HEK293 (cell line): ENCODE measurements around the gene SOHLH2.

Experiments used
- CTCF ChIA-PET: fragments of 350-600 bp; formaldehyde crosslinking; extraction: SDS; loops from one replicate; lab custom pipeline; 2021; ENCODE audit warnings: antibody characterized with exemption; lab: Yijun Ruan, JAX
- POLR2A ChIA-PET: fragments of 300-600 bp; formaldehyde crosslinking; extraction: SDS; loops from one replicate; lab custom pipeline; 2020; ENCODE audit warnings: antibody characterized with exemption, inconsistent platforms; lab: Yijun Ruan, JAX
- H3K27ac ChIP-seq: fragments of 200-500 bp; sonication (Bioruptor generic); 2 replicates; pipeline ENCODE4 v1.5.1; 2014; ENCODE audit warnings: low read depth, low read length, control low read depth, inconsistent platforms; ENCODE audit errors: extremely low read depth
- H3K36me3 ChIP-seq, 2 experiments: fragments of 200-500 bp in 1 of 2; sonication (Bioruptor generic) in 1 of 2; 1 replicate in 1 of 2; 2 replicates in 1 of 2; pipeline ENCODE4 v1.5.1; 2014 to 2017; ENCODE audit warnings: inconsistent platforms in 2 of 2, low read length in 2 of 2; ENCODE audit not compliant: control insufficient read depth in 2 of 2, insufficient read depth in 1 of 2
- H3K4me1 ChIP-seq: fragments of 200-500 bp; sonication (Bioruptor generic); 2 replicates; pipeline ENCODE4 v1.5.1; 2014; ENCODE audit warnings: mild to moderate bottlenecking, low read length, inconsistent platforms; ENCODE audit not compliant: control insufficient read depth, insufficient read depth
- H3K4me3 ChIP-seq: 2 replicates; pipeline ENCODE4 v1.5.1; 2011; ENCODE audit warnings: low read depth, mild to moderate bottlenecking, control low read depth, low read length, moderate library complexity
- H3K9me3 ChIP-seq: fragments of 200-500 bp; sonication (Bioruptor generic); 2 replicates; pipeline ENCODE4 v1.5.1; 2014; ENCODE audit warnings: low read depth, low read length, inconsistent platforms; ENCODE audit not compliant: control insufficient read depth, insufficient read depth
- EGR2 ChIP-seq: fragments of 450-650 bp; formaldehyde crosslinking; IDR thresholded peaks from 2 replicates; pipeline ENCODE4 v1.5.1; 2016; ENCODE audit warnings: low read depth, missing biosample characterization, missing genetic modification characterization
- IKZF3 ChIP-seq: fragments of 450-650 bp; IDR thresholded peaks from 2 replicates; pipeline ENCODE4 v1.5.0; 2018; ENCODE audit warnings: missing biosample characterization, mild to moderate bottlenecking, missing genetic modification characterization, moderate library complexity
- SP2 ChIP-seq: fragments of 450-650 bp; formaldehyde crosslinking; IDR thresholded peaks from 2 replicates; pipeline ENCODE4 v1.5.1; 2016; ENCODE audit warnings: missing biosample characterization, missing genetic modification characterization
- YY1 ChIP-seq: fragments of 450-650 bp; formaldehyde crosslinking; IDR thresholded peaks from 2 replicates; pipeline ENCODE4 v1.5.1; 2018; ENCODE audit warnings: missing biosample characterization, missing genetic modification characterization
- ZBTB1 ChIP-seq: fragments of 450-650 bp; formaldehyde crosslinking; IDR thresholded peaks from 2 replicates; pipeline ENCODE4 v1.5.1; 2016; ENCODE audit warnings: missing biosample characterization, missing genetic modification characterization
- ZFHX2 ChIP-seq: fragments of 450-650 bp; formaldehyde crosslinking; conservative IDR thresholded peaks from 2 replicates; pipeline ENCODE4 v1.5.1; 2016; ENCODE audit warnings: missing biosample characterization, missing genetic modification characterization
- ZNF10 ChIP-seq: fragments of 450-650 bp; formaldehyde crosslinking; IDR thresholded peaks from 2 replicates; pipeline ENCODE4 v1.5.1; 2017; ENCODE audit warnings: missing biosample characterization, missing genetic modification characterization
- ZNF121 ChIP-seq: fragments of 450-650 bp; formaldehyde crosslinking; IDR thresholded peaks from 2 replicates; pipeline ENCODE4 v1.5.1; 2016; ENCODE audit warnings: missing biosample characterization, missing genetic modification characterization
- ZNF138 ChIP-seq: fragments of 450-650 bp; formaldehyde crosslinking; IDR thresholded peaks from 2 replicates; pipeline ENCODE4 v1.5.1; 2016; ENCODE audit warnings: missing biosample characterization, missing genetic modification characterization, borderline replicate concordance
- ZNF16 ChIP-seq: fragments of 450-650 bp; formaldehyde crosslinking; IDR thresholded peaks from 2 replicates; pipeline ENCODE4 v1.5.1; 2016; ENCODE audit warnings: low read depth, missing biosample characterization, missing genetic modification characterization
- ZNF48 ChIP-seq: fragments of 450-650 bp; formaldehyde crosslinking; IDR thresholded peaks from 2 replicates; pipeline ENCODE4 v1.5.1; 2016; ENCODE audit warnings: missing biosample characterization, missing genetic modification characterization
- ZNF792 ChIP-seq: fragments of 450-650 bp; formaldehyde crosslinking; IDR thresholded peaks from 2 replicates; pipeline ENCODE4 v1.5.1; 2016; ENCODE audit warnings: missing biosample characterization, missing genetic modification characterization
- TF ChIP-seq, protein P1 (sequence below): fragments of 450-650 bp; formaldehyde crosslinking; IDR thresholded peaks from 2 replicates; pipeline ENCODE4 v1.5.1; 2016; ENCODE audit warnings: missing biosample characterization, missing genetic modification characterization, borderline replicate concordance
- TF ChIP-seq, protein P2 (sequence below): fragments of 450-650 bp; formaldehyde crosslinking; IDR thresholded peaks from 2 replicates; pipeline ENCODE4 v1.5.1; 2016; ENCODE audit warnings: missing biosample characterization, missing genetic modification characterization, low read depth
- TF ChIP-seq, protein P3 (sequence below): fragments of 450-650 bp; formaldehyde crosslinking; IDR thresholded peaks from 2 replicates; pipeline ENCODE4 v1.5.0; 2017; ENCODE audit warnings: missing biosample characterization, missing genetic modification characterization, borderline replicate concordance
- TF ChIP-seq, protein P4 (sequence below): fragments of 450-650 bp; formaldehyde crosslinking; IDR thresholded peaks from 2 replicates; pipeline ENCODE4 v1.5.1; 2016; ENCODE audit warnings: missing biosample characterization, missing genetic modification characterization
- TF ChIP-seq, protein P5 (sequence below): fragments of 450-650 bp; formaldehyde crosslinking; IDR thresholded peaks from 2 replicates; pipeline ENCODE4 v1.5.1; 2016; ENCODE audit warnings: missing biosample characterization, missing genetic modification characterization

SOHLH2 gene

DNA sequence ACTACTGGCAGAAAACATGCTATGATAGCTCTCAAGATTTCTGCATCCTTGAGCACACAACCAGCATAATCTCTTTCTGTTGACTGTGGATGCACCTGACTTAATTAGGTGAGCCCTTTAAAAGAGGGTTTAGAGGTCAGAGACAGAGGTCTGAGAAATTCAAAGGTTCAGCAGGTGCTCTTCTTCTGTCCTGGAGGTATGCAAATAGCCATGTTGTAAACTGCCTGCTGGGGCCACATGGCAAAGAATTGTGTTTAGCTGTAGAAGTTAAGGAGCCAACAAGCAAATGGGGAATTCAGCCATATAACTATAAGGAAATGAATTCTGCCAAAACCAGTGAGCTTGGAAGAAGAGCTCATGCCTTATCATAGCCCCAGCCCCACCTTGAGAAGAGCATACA is 71.6 kb downstream of the SOHLH2 start:
- POLR2A ChIA-PET = no interaction called here
- Histone ChIP-seq H3K4me3 (no peak overlapping the region), H3K36me3 (no peaks in the 10 kb centered on the region), H3K4me1 (no peaks in the 10 kb centered on the region), H3K9me3 (no peaks in the 10 kb centered on the region), H3K27ac (no peak overlapping the region)
- TF ChIP-seq ZNF121 (tag by site-specific recombination) = no peak
- TF ChIP-seq ZBTB1 (tag by site-specific recombination) = no peak
- TF ChIP-seq YY1 (tag by site-specific recombination) = no peak
- TF ChIP-seq, protein P1, sequence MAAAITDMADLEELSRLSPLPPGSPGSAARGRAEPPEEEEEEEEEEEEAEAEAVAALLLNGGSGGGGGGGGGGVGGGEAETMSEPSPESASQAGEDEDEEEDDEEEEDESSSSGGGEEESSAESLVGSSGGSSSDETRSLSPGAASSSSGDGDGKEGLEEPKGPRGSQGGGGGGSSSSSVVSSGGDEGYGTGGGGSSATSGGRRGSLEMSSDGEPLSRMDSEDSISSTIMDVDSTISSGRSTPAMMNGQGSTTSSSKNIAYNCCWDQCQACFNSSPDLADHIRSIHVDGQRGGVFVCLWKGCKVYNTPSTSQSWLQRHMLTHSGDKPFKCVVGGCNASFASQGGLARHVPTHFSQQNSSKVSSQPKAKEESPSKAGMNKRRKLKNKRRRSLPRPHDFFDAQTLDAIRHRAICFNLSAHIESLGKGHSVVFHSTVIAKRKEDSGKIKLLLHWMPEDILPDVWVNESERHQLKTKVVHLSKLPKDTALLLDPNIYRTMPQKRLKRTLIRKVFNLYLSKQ (tag by site-specific recombination) = no peak
- no peak for TF ChIP-seq ZNF10 (tag by site-specific recombination)
- TF ChIP-seq, protein P2, sequence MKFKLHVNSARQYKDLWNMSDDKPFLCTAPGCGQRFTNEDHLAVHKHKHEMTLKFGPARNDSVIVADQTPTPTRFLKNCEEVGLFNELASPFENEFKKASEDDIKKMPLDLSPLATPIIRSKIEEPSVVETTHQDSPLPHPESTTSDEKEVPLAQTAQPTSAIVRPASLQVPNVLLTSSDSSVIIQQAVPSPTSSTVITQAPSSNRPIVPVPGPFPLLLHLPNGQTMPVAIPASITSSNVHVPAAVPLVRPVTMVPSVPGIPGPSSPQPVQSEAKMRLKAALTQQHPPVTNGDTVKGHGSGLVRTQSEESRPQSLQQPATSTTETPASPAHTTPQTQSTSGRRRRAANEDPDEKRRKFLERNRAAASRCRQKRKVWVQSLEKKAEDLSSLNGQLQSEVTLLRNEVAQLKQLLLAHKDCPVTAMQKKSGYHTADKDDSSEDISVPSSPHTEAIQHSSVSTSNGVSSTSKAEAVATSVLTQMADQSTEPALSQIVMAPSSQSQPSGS (tag by site-specific recombination) = no peak
- CTCF ChIA-PET = no interaction called here

DNA sequence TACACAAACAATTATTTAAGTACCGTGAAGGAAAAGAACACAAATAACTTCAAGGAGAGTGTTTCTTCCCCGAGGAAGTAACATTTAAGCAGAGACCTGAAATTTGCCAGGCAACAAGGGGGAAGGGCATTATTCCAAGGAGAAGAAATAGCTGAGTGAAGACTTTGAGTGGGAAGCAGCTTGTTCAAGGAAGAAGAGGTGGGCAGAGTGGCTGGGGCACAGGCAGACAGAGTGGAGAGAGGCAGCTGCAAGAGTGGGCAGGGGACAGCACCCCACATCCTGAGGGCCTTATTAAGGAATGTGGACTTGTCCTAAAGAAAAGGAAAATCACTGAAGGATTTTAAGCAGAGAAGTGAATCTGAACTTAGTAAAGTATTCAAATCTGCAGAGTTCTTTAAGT is 78.5 kb downstream of the SOHLH2 start:
- Histone ChIP-seq H3K9me3 (no peaks in the 10 kb centered on the region), H3K27ac (no peak overlapping the region), H3K4me1 (no peaks in the 10 kb centered on the region), H3K4me3 (no peak overlapping the region), H3K36me3 (no peaks in the 10 kb centered on the region)
- TF ChIP-seq, protein P3, sequence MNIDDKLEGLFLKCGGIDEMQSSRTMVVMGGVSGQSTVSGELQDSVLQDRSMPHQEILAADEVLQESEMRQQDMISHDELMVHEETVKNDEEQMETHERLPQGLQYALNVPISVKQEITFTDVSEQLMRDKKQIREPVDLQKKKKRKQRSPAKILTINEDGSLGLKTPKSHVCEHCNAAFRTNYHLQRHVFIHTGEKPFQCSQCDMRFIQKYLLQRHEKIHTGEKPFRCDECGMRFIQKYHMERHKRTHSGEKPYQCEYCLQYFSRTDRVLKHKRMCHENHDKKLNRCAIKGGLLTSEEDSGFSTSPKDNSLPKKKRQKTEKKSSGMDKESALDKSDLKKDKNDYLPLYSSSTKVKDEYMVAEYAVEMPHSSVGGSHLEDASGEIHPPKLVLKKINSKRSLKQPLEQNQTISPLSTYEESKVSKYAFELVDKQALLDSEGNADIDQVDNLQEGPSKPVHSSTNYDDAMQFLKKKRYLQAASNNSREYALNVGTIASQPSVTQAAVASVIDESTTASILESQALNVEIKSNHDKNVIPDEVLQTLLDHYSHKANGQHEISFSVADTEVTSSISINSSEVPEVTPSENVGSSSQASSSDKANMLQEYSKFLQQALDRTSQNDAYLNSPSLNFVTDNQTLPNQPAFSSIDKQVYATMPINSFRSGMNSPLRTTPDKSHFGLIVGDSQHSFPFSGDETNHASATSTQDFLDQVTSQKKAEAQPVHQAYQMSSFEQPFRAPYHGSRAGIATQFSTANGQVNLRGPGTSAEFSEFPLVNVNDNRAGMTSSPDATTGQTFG (tag by site-specific recombination) = no peak
- TF ChIP-seq ZNF48 = no peak
- TF ChIP-seq IKZF3 (tag by site-specific recombination) = no peak
- TF ChIP-seq ZNF138 = no peak
- TF ChIP-seq, protein P4, sequence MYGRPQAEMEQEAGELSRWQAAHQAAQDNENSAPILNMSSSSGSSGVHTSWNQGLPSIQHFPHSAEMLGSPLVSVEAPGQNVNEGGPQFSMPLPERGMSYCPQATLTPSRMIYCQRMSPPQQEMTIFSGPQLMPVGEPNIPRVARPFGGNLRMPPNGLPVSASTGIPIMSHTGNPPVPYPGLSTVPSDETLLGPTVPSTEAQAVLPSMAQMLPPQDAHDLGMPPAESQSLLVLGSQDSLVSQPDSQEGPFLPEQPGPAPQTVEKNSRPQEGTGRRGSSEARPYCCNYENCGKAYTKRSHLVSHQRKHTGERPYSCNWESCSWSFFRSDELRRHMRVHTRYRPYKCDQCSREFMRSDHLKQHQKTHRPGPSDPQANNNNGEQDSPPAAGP = no peak
- TF ChIP-seq SP2 (tag by site-specific recombination) = no peak
- no peak for TF ChIP-seq ZNF16
- TF ChIP-seq EGR2 (tag by site-specific recombination) = peak; percentile 91
- peak; percentile 82 for TF ChIP-seq ZFHX2 (tag by site-specific recombination)
- ChIA-PET CTCF (no interaction called here), POLR2A (no interaction called here)

DNA sequence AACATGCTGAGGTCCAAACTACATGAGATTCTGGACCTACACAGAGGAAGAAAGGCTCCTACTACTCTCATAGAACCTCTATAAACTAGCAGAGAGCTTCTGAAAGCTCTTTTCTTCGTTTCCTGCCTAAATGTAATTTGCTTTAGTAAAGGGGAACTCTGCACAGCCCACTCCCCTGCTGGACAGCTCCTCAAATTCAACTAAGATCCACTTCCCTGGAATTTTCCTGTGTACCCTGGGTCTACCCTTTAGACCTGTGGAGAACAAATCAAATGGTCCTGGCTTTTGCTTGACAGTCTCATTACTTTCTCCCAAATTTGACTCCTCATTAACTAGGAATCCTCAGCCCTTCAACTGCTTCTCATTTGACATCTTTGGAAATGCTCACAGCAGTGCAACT is 79.7 kb downstream of the SOHLH2 start:
- POLR2A ChIA-PET = no interaction called here

More for the DNA sequence above, 79.7 kb downstream of the SOHLH2 start:
- TF ChIP-seq ZNF792 (tag by site-specific recombination) = no peak
- TF ChIP-seq, protein P5, sequence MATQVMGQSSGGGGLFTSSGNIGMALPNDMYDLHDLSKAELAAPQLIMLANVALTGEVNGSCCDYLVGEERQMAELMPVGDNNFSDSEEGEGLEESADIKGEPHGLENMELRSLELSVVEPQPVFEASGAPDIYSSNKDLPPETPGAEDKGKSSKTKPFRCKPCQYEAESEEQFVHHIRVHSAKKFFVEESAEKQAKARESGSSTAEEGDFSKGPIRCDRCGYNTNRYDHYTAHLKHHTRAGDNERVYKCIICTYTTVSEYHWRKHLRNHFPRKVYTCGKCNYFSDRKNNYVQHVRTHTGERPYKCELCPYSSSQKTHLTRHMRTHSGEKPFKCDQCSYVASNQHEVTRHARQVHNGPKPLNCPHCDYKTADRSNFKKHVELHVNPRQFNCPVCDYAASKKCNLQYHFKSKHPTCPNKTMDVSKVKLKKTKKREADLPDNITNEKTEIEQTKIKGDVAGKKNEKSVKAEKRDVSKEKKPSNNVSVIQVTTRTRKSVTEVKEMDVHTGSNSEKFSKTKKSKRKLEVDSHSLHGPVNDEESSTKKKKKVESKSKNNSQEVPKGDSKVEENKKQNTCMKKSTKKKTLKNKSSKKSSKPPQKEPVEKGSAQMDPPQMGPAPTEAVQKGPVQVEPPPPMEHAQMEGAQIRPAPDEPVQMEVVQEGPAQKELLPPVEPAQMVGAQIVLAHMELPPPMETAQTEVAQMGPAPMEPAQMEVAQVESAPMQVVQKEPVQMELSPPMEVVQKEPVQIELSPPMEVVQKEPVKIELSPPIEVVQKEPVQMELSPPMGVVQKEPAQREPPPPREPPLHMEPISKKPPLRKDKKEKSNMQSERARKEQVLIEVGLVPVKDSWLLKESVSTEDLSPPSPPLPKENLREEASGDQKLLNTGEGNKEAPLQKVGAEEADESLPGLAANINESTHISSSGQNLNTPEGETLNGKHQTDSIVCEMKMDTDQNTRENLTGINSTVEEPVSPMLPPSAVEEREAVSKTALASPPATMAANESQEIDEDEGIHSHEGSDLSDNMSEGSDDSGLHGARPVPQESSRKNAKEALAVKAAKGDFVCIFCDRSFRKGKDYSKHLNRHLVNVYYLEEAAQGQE (tag by site-specific recombination) = peak; percentile 85
- Histone ChIP-seq H3K27ac (no peak overlapping the region), H3K4me3 (no peak overlapping the region), H3K36me3 (no peaks in the 10 kb centered on the region), H3K9me3 (no peaks in the 10 kb centered on the region), H3K4me1 (0 out of 2 replicates have a peak, but pooled peaks cover 2% of the 10 kb centered on the region)
- CTCF ChIA-PET = interaction anchor here (0.5 to 0.6 kb wide), 2 partner anchors 139 to 140 kb away, joined by 3 read pairs; no protein-coding TSS in a partner anchor
